ENCODE results near the gene RHO. TPM values are rescaled to one million over a fixed set of nuclear protein-coding genes. Genes with fewer than 3 reads are reported as not detected.
"Not testable (repeated sequence)": the region's sequence is repeated elsewhere in the genome, so short reads cannot be mapped to it uniquely, and the experiment has no call there.

The RHO gene
- total and polyA plus RNA-seq, 2 donors (not counting 3 experiments of a cell fraction or from before 2014, with no cell fraction given): not detected

DNA sequence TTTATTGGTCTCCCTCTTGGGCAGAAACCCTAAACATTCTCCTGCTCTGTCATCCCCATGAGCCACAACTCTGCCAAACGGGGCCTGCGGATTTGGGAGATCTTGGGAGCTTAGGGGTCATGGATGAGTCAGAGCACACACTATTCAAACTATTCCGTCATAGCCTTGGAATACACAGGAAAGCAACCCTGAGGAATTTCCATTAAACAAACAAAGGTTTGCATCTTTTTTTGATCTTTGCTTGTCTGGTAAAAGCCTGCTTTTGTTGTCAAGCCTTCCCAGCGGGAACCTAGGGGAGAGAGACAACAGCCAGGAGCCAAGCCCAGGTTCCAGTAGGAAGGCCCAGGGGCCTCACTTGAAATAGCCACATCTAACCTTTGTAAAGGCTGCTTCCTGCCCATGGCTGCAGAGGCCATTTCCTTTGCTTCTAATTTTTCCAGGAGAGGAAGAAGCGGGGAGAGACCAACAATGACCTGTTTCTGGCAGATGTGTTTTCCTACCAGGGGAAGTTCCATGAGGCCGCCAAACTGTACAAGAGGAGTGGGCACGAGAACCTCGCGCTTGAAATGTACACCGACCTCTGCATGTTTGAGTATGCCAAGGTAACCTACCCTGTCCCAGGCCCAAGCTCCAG is 33.3 kb upstream of the RHO start:
- H4K20me1 ChIP-seq (replicated peaks; ENCODE audit: control insufficient read depth, extremely low read depth, insufficient read depth, low read length); dilution Hi-C loops (cut with MboI; ENCODE audit: extremely low pct_ligation_motif_present, low sequenced_read_pairs); H3K9me1 ChIP-seq (replicated peaks; ENCODE audit: control insufficient read depth, extremely low read depth, insufficient read depth, low read length); intact Hi-C loops (cut with micrococcal nuclease); H3K79me2 ChIP-seq (ENCODE audit: control insufficient read depth, insufficient read depth, low read length); H3K9me3 ChIP-seq (replicated peaks; ENCODE audit: control insufficient read depth, insufficient read depth, low read length); H3K36me3 ChIP-seq (ENCODE audit: control insufficient read depth in 2 of 2, extremely low read depth in 1 of 2, insufficient read depth in 2 of 2, low read length in 2 of 2); H3K4me3 ChIP-seq (replicated peaks in 1 of 3; ENCODE audit: insufficient read depth in 1 of 3, low read depth in 1 of 3, low read length in 3 of 3); H3K27me3 ChIP-seq (ENCODE audit: control insufficient read depth in 2 of 2, insufficient read depth in 2 of 2, low read length in 2 of 2); H2AFZ ChIP-seq (ENCODE audit: low read depth, low read length); BruUV-seq (replicated peaks): not testable (repeated sequence)
- ChIA-PET POLR2A (interaction anchor here (0.5 kb wide), 1 partner anchor 106 kb away, joined by 4 read pairs; no protein-coding TSS in a partner anchor), CTCF (interaction anchor here (0.9 to 1.5 kb wide), 2 partner anchors 64 to 106 kb away, joined by 3 to 4 read pairs; no protein-coding TSS in a partner anchor)
- Histone ChIP-seq H3K27ac (ENCODE audit: insufficient read depth, low read depth, low read length) (peak overlapping the region; percentile 96), H3K4me2 (ENCODE audit: insufficient read depth, low read length) (peak overlapping the region; percentile 27), H3K4me1 (ENCODE audit: control insufficient read depth, extremely low read depth, insufficient read depth, low read length) (peaks cover 61% of the 10 kb centered on the region), H3K9ac (replicated peaks; ENCODE audit: extremely low read depth, insufficient read depth, low read length) (peak overlapping the region; percentile 72)
- FAIRE-seq (peak; percentile 100), DNase-seq (ENCODE audit: low read depth, low spot score) (peak; percentile 85)
- TF ChIP-seq JUN (IDR thresholded peaks at IDR 0.05; ENCODE audit: borderline replicate concordance, insufficient read depth, insufficient read length, low read depth) (peak; percentile 69), FOS (IDR thresholded peaks at IDR 0.05; ENCODE audit: borderline replicate concordance, insufficient read depth, low read length) (peak; percentile 52), GATA2 (IDR thresholded peaks at IDR 0.05; ENCODE audit: insufficient read depth, insufficient read length, low read depth, low read length) (peak; percentile 2), POLR2AphosphoS5 (IDR thresholded peaks at IDR 0.05; ENCODE audit: insufficient read depth, low read depth, low read length) (peak; percentile 12)

DNA sequence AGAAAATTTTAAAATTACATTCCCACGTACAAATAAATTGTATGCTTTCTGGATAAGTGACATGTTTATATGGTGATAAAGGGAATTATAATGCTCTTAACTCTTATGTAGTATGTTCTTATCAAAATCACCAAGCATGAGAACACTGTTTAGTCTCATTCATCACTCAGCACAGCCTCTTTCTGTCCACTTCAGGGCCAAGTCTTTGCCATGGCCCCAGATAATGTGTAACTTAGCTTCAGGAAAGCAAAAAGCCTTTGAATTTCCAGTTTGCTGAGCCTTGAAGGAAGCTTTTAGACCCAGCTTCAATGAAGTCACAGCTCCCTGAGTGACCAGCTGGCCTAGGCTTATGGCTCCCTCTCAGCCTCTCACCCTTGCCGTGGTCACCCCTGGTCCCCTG is 30.6 kb upstream of the RHO start:
- BruUV-seq (replicated peaks); H3K9me1 ChIP-seq (replicated peaks; ENCODE audit: control insufficient read depth, extremely low read depth, insufficient read depth, low read length); H3K9ac ChIP-seq (replicated peaks; ENCODE audit: extremely low read depth, insufficient read depth, low read length); H3K27me3 ChIP-seq (ENCODE audit: control insufficient read depth in 2 of 2, insufficient read depth in 2 of 2, low read length in 2 of 2); intact Hi-C loops (cut with micrococcal nuclease); H3K36me3 ChIP-seq (ENCODE audit: control insufficient read depth in 2 of 2, extremely low read depth in 1 of 2, insufficient read depth in 2 of 2, low read length in 2 of 2); H3K4me2 ChIP-seq (ENCODE audit: insufficient read depth, low read length); H4K20me1 ChIP-seq (replicated peaks; ENCODE audit: control insufficient read depth, extremely low read depth, insufficient read depth, low read length); H2AFZ ChIP-seq (ENCODE audit: low read depth, low read length); H3K9me3 ChIP-seq (replicated peaks; ENCODE audit: control insufficient read depth, insufficient read depth, low read length); dilution Hi-C loops (cut with MboI; ENCODE audit: extremely low pct_ligation_motif_present, low sequenced_read_pairs); H3K4me3 ChIP-seq (replicated peaks in 1 of 3; ENCODE audit: insufficient read depth in 1 of 3, low read depth in 1 of 3, low read length in 3 of 3); POLR2A ChIA-PET; H3K79me2 ChIP-seq (ENCODE audit: control insufficient read depth, insufficient read depth, low read length): not testable (repeated sequence)
- peak overlapping the region; percentile 35 for H3K27ac ChIP-seq (ENCODE audit: insufficient read depth, low read depth, low read length)
- FAIRE-seq: peak; percentile 8
- DNase-seq (ENCODE audit: low read depth, low spot score): peak; percentile 23
- peaks cover 61% of the 10 kb centered on the region for H3K4me1 ChIP-seq (ENCODE audit: control insufficient read depth, extremely low read depth, insufficient read depth, low read length)
- CTCF ChIA-PET: interaction anchor here (0.6 kb wide), 1 partner anchor 418 kb away, joined by 3 read pairs; no protein-coding TSS in a partner anchor

- CTCF ChIA-PET; H3K4me3 ChIP-seq (replicated peaks in 1 of 3; ENCODE audit: insufficient read depth in 1 of 3, low read depth in 1 of 3, low read length in 3 of 3); H3K9ac ChIP-seq (replicated peaks; ENCODE audit: extremely low read depth, insufficient read depth, low read length); H3K4me2 ChIP-seq (ENCODE audit: insufficient read depth, low read length); H2AFZ ChIP-seq (ENCODE audit: low read depth, low read length); dilution Hi-C loops (cut with MboI; ENCODE audit: extremely low pct_ligation_motif_present, low sequenced_read_pairs); H3K79me2 ChIP-seq (ENCODE audit: control insufficient read depth, insufficient read depth, low read length); H3K27me3 ChIP-seq (ENCODE audit: control insufficient read depth in 2 of 2, insufficient read depth in 2 of 2, low read length in 2 of 2); H3K9me3 ChIP-seq (replicated peaks; ENCODE audit: control insufficient read depth, insufficient read depth, low read length); POLR2A ChIA-PET; H4K20me1 ChIP-seq (replicated peaks; ENCODE audit: control insufficient read depth, extremely low read depth, insufficient read depth, low read length); H3K9me1 ChIP-seq (replicated peaks; ENCODE audit: control insufficient read depth, extremely low read depth, insufficient read depth, low read length); H3K36me3 ChIP-seq (ENCODE audit: control insufficient read depth in 2 of 2, extremely low read depth in 1 of 2, insufficient read depth in 2 of 2, low read length in 2 of 2); intact Hi-C loops (cut with micrococcal nuclease): not testable (repeated sequence)
- FAIRE-seq (peak; percentile 67), DNase-seq (ENCODE audit: low read depth, low spot score) (peak; percentile 18)
- H3K27ac ChIP-seq (ENCODE audit: insufficient read depth, low read depth, low read length): peak overlapping the region; percentile 90
- H3K4me1 ChIP-seq (ENCODE audit: control insufficient read depth, extremely low read depth, insufficient read depth, low read length): peaks cover 58% of the 10 kb centered on the region
- BruUV-seq (replicated peaks): TSS peak; percentile 31
Observed at GRCh38 chr3:129498603-129499488, 29.6 kb upstream of the RHO start.

Data from endothelial cell of umbilical vein (primary cell).